ENCODE data around the gene DRGX. TPM values are rescaled to one million over a fixed set of nuclear protein-coding genes. Genes with fewer than 3 reads are reported as not detected.

The DRGX gene
- total RNA-seq, 1 donor from 2014 or later, result not detected

- H3K27ac ChIP-seq, result no peak overlapping the region
- intact Hi-C loops (cut with DNase I), result no loop called here
- H3K4me3 ChIP-seq, result no peak overlapping the region
- DNase-seq (ENCODE audit: low spot score in 2 of 2), result no peak
- TF ChIP-seq, protein P1, sequence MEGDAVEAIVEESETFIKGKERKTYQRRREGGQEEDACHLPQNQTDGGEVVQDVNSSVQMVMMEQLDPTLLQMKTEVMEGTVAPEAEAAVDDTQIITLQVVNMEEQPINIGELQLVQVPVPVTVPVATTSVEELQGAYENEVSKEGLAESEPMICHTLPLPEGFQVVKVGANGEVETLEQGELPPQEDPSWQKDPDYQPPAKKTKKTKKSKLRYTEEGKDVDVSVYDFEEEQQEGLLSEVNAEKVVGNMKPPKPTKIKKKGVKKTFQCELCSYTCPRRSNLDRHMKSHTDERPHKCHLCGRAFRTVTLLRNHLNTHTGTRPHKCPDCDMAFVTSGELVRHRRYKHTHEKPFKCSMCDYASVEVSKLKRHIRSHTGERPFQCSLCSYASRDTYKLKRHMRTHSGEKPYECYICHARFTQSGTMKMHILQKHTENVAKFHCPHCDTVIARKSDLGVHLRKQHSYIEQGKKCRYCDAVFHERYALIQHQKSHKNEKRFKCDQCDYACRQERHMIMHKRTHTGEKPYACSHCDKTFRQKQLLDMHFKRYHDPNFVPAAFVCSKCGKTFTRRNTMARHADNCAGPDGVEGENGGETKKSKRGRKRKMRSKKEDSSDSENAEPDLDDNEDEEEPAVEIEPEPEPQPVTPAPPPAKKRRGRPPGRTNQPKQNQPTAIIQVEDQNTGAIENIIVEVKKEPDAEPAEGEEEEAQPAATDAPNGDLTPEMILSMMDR (IDR thresholded peaks at IDR 0.05), result no peak
- H3K4me1 ChIP-seq, result no peaks in the 10 kb centered on the region
- no peaks in the 10 kb centered on the region for H3K9me3 ChIP-seq
- no peaks in the 10 kb centered on the region for H3K27me3 ChIP-seq
- no peaks in the 10 kb centered on the region for H3K36me3 ChIP-seq
These were observed 76.7 kb downstream of the DRGX start for GRCh38 chr10:49319206-49319605.

- no peaks in the 10 kb centered on the region for H3K4me1 ChIP-seq
- no peaks in the 10 kb centered on the region for H3K9me3 ChIP-seq
- intact Hi-C loops (cut with DNase I), result no loop called here
- H3K36me3 ChIP-seq, result no peaks in the 10 kb centered on the region
- H3K4me3 ChIP-seq, result no peak overlapping the region
- H3K27ac ChIP-seq, result no peak overlapping the region
- no peaks in the 10 kb centered on the region for H3K27me3 ChIP-seq
- no peak for DNase-seq (ENCODE audit: low spot score in 2 of 2)
- TF ChIP-seq, protein P1 (IDR thresholded peaks at IDR 0.05), result no peak
These were observed 77.1 kb downstream of the DRGX start for GRCh38 chr10:49318755-49319154.

DNA sequence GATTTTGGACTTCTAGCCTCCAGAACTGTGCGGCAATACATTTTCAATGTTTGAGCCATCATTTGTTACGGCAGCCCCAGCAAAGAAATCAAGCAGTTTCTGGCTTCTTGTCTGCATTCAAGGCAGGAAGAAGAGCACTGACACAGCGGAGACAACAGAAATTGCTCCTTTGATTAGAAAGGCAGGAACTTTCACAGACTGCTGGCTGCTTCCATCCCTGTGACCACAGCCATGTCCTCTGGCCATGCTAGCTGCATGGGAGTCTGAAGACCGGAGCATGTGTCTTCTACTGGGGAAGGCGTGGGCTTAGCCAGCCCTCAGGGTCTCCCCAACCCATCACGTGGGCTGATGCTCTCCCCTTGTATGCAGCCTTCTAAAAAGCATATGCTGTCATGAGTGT, 77.9 kb downstream of the DRGX start:
- Histone ChIP-seq H3K4me3 (no peak overlapping the region), H3K27me3 (no peaks in the 10 kb centered on the region), H3K9me3 (no peaks in the 10 kb centered on the region), H3K4me1 (no peaks in the 10 kb centered on the region), H3K27ac (no peak overlapping the region), H3K36me3 (no peaks in the 10 kb centered on the region)
- TF ChIP-seq, protein P1 (IDR thresholded peaks at IDR 0.05), result no peak
- intact Hi-C loops (cut with DNase I), result no loop called here
- peak in 1 of 2 donors; percentile 45 for DNase-seq (ENCODE audit: low spot score in 2 of 2)

GRCh38 chr10:49314806-49315205, 81.1 kb downstream of the DRGX start:
- intact Hi-C loops (cut with DNase I), result no loop called here
- Histone ChIP-seq H3K27ac (no peak overlapping the region), H3K4me1 (no peaks in the 10 kb centered on the region), H3K36me3 (no peaks in the 10 kb centered on the region), H3K27me3 (no peaks in the 10 kb centered on the region), H3K9me3 (no peaks in the 10 kb centered on the region), H3K4me3 (no peak overlapping the region)
- DNase-seq (ENCODE audit: low spot score in 2 of 2), result peak in 1 of 2 donors; percentile 15
- TF ChIP-seq, protein P1 (IDR thresholded peaks at IDR 0.05), result no peak

Other genes starting within 250 kb of the DRGX start
- gene TMEM273, start 207.7 kb downstream of the DRGX start, total RNA-seq, result 82.3 TPM
- gene C10orf71, start 96.9 kb downstream of the DRGX start, total RNA-seq, result not detected
- gene ERCC6, start 143.0 kb upstream of the DRGX start, total RNA-seq, result 16.2 TPM
- gene SLC18A3, start 214.2 kb upstream of the DRGX start, total RNA-seq, result not detected
- not detected for gene CHAT, start 217.9 kb upstream of the DRGX start, total RNA-seq

All from ascending aorta (tissue), 2 donors.